Gastroesophageal sphincter (tissue), 4 donors: ENCODE data around the gene FAU. TPM values are rescaled to one million over a fixed set of nuclear protein-coding genes. Genes with fewer than 3 reads are reported as not detected.

ENCODE experiments used
- ATAC-seq: fragments of 150-250 bp; one replicate; pipeline ENCODE4 v1.9.1; 2016; ENCODE audit warnings: mild to moderate bottlenecking, moderate library complexity
- H3K27ac ChIP-seq, 4 donors: fragments of 200-600 bp; sonication (generic) in 3 of 4; 1 replicate in 3 of 4; 2 replicates in 1 of 4; pipeline ENCODE4 v1.5.1; 2016 to 2019
- H3K27me3 ChIP-seq: fragments of 200-600 bp; sonication (generic); one replicate; pipeline ENCODE4 v1.5.1; 2019
- H3K36me3 ChIP-seq, 2 donors: fragments of 200-600 bp; sonication (generic); one replicate each; pipeline ENCODE4 v1.5.1; 2019; ENCODE audit warnings: control low read depth in 1 of 2
- H3K4me1 ChIP-seq, 3 donors: fragments of 200-600 bp; sonication (generic); 1 replicate in 2 of 3; 2 replicates in 1 of 3; pipeline ENCODE4 v1.5.1; 2016 to 2019; ENCODE audit warnings: control low read depth in 2 of 3
- H3K4me3 ChIP-seq, 2 donors: fragments of 200-600 bp; sonication (generic); one replicate each; pipeline ENCODE4 v1.5.1; 2019; ENCODE audit warnings: mild to moderate bottlenecking in 1 of 2, moderate library complexity in 1 of 2
- H3K9me3 ChIP-seq, 3 donors: fragments of 200-600 bp; sonication (generic); one replicate each; pipeline ENCODE4 v1.5.1; 2017 to 2019; ENCODE audit warnings: control low read depth in 2 of 3
- CTCF ChIP-seq, 4 experiments: fragments of 200-600 bp in 2 of 4; fragments of 450-650 bp in 2 of 4; sonication (generic) in 1 of 4; IDR thresholded peaks; one replicate each; pipeline ENCODE4 v1.5.1; 2017 to 2019; ENCODE audit warnings: antibody characterized with exemption in 4 of 4, mild to moderate bottlenecking in 2 of 4, moderate library complexity in 2 of 4
- EP300 ChIP-seq: sonication (generic); formaldehyde crosslinking; IDR thresholded peaks from one replicate; pipeline ENCODE4 v1.6.1; 2017; ENCODE audit warnings: antibody characterized with exemption, mild to moderate bottlenecking
- POLR2A ChIP-seq, 2 donors: fragments of 450-650 bp; IDR thresholded peaks; one replicate each; pipeline ENCODE4 v1.6.1; 2017; ENCODE audit warnings: antibody characterized with exemption in 2 of 2, mild to moderate bottlenecking in 2 of 2, moderate library complexity in 1 of 2
- POLR2AphosphoS5 ChIP-seq: sonication (generic); formaldehyde crosslinking; IDR thresholded peaks from one replicate; pipeline ENCODE4 v1.6.1; 2017; ENCODE audit warnings: antibody characterized with exemption
- WGBS, 2 donors: methylation state at CpG; one replicate each; pipeline ENCODE4 v1.1.5; 2018; ENCODE audit warnings: low coverage in 1 of 2; 5-methylcytosine and 5-hydroxymethylcytosine counted together
- total RNA-seq, 4 donors: library from RNA; depleted of rRNA; stranded (reverse); fragments of >200 nt; gene quantifications; one replicate each; pipeline ENCODE4 v1.1.0, GENCODE V29; 2016

The FAU gene
- total RNA-seq, 4 donors from 2014 or later, result 464 to 971 (median 566) TPM

GRCh38 chr11:65113839-65114238 lies 8.1 kb downstream of the FAU start:
- Histone ChIP-seq H3K4me3 (no peak overlapping the region), H3K27ac (no peak overlapping the region), H3K4me1 (peaks cover 7 to 74% (median 31%) of the 10 kb centered on the region in 3 donors), H3K27me3 (no peaks in the 10 kb centered on the region), H3K9me3 (no peaks in the 10 kb centered on the region), H3K36me3 (peaks cover 0 to 43% of the 10 kb centered on the region in 2 donors)
- WGBS, 2 donors, result 31 to 64% methylated on average over 3 to 6 of the region's 6 CpGs
- ATAC-seq, result no peak
- TF ChIP-seq EP300 (no peak), CTCF (IDR thresholded peaks at IDR 0.05) (no peak), POLR2AphosphoS5 (no peak), POLR2A (IDR thresholded peaks at IDR 0.05) (no peak)

GRCh38 chr11:65113361-65113756 lies 8.6 kb downstream of the FAU start:
- Histone ChIP-seq H3K4me1 (peaks cover 7 to 72% (median 31%) of the 10 kb centered on the region in 3 donors), H3K9me3 (no peaks in the 10 kb centered on the region), H3K4me3 (peak overlapping the region in 1 of 2 donors; percentile 56), H3K27me3 (no peaks in the 10 kb centered on the region), H3K36me3 (peaks cover 0 to 43% of the 10 kb centered on the region in 2 donors), H3K27ac (peak overlapping the region in 3 of 4 donors; percentile 75 to 84 (median 81))
- TF ChIP-seq POLR2AphosphoS5, result no peak
- TF ChIP-seq CTCF (IDR thresholded peaks at IDR 0.05), result no peak
- no peak for TF ChIP-seq EP300
- TF ChIP-seq POLR2A (IDR thresholded peaks at IDR 0.05), result no peak
- ATAC-seq, result no peak
- WGBS, 2 donors, result 13 to 20% methylated on average over 1 to 6 of the region's 14 CpGs

GRCh38 chr11:65112546-65113360 lies 9.2 kb downstream of the FAU start:
- peak; percentile 56 for ATAC-seq
- H3K9me3 ChIP-seq, result no peaks in the 10 kb centered on the region
- H3K36me3 ChIP-seq, result peaks cover 0 to 45% of the 10 kb centered on the region in 2 donors
- peak overlapping the region; percentile 36 to 56 for H3K4me3 ChIP-seq
- H3K27ac ChIP-seq, result peak overlapping the region in 3 of 4 donors; percentile 75 to 84 (median 81)
- no CpG with 5 or more reads among the region's 57 CpGs for WGBS, 2 donors
- no peak for TF ChIP-seq EP300
- TF ChIP-seq POLR2A (IDR thresholded peaks at IDR 0.05), result no peak
- TF ChIP-seq POLR2AphosphoS5, result peak; percentile 36
- peak in 3 of 4 experiments; percentile 89 to 94 (median 93) for TF ChIP-seq CTCF (IDR thresholded peaks at IDR 0.05)
- H3K27me3 ChIP-seq, result no peaks in the 10 kb centered on the region
- peaks cover 7 to 66% (median 31%) of the 10 kb centered on the region in 3 donors for H3K4me1 ChIP-seq

- Histone ChIP-seq H3K27me3 (no peaks in the 10 kb centered on the region), H3K27ac (peak within 1 kb of the TSS; percentile 44 to 84 (median 78)), H3K4me1 (peaks cover 7 to 63% (median 31%) of the 10 kb centered on the region in 3 donors), H3K36me3 (peaks cover 0 to 53% of the 10 kb centered on the region in 2 donors), H3K4me3 (peak within 1 kb of the TSS; percentile 36 to 56), H3K9me3 (no peaks in the 10 kb centered on the region)
- ATAC-seq, result peak; percentile 93
- TF ChIP-seq POLR2A (IDR thresholded peaks at IDR 0.05) (peak; percentile 39 to 61), POLR2AphosphoS5 (peak; percentile 71), CTCF (IDR thresholded peaks at IDR 0.05) (peak in 2 of 4 experiments; percentile 1 to 4), EP300 (no peak)
- 0% methylated on average over 6 to 18 of the region's 64 CpGs for WGBS, 2 donors
Measured at GRCh38 chr11:65111744-65112545, 10.0 kb downstream of the FAU start, which contains the start of gene TM7SF2. Gene TM7SF2, plus strand, starts transcription at chr11:65111872. Its CDS starts 144 bp downstream, at chr11:65112016.
